Occipital lobe (tissue), 2 donors: ENCODE results near the gene CKS2. TPM values are rescaled to one million over a fixed set of nuclear protein-coding genes. Genes with fewer than 3 reads are reported as not detected.
"Not testable (repeated sequence)": the region's sequence is repeated elsewhere in the genome, so short reads cannot be mapped to it uniquely, and the experiment has no call there.

Source experiments
- DNase-seq: peaks from one replicate; lab custom pipeline; 2025; lab: John Stamatoyannopoulos, UW
- total RNA-seq: library from RNA; depleted of rRNA; stranded (reverse); fragments of >200 nt; gene quantifications from one replicate; pipeline ENCODE4 v1.2.3, GENCODE V29; 2014

The CKS2 gene
- total RNA-seq, result 34.3 TPM

DNA sequence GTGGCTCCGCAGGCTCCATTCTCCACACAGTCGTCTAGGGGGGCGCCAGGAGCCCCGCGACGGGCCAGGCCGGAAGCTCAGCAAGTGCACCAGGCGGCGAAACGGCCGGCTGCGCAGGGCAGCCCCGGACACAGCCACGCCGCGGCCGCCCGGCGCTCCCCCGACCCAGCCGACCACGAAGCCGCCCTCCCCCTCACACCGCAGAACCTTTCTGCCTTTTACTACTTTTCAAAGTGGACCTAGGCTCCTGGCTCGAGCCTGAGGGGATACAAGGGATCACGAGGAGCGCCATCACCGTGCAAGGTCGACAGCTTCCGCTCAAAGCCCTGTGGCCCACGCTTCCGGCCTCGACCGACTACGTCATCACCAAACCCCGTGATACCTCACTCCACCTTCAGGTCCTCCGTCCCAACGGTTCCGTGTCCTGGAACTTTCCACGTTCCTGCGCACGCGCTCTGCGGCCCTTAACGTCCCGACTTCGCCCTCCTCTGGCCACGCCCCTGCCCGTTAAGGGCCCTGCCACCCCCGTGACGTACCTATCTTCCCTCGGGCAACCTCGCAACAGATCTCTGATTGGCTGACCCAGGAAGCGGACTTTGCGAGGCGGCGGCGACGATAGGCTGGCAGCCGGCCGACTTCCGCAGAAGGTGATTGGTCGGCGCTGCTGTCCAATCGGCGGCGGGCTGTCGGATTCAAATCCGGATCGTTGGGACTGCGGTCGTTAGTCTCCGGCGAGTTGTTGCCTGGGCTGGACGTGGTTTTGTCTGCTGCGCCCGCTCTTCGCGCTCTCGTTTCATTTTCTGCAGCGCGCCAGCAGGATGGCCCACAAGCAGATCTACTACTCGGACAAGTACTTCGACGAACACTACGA, at the start of gene CKS2:
Gene CKS2 (plus strand): TSS at position 721 of the 871 bp plus-strand sequence. CDS start 98 bp downstream, at position 819.
- DNase-seq, result peak; percentile 98

DNA sequence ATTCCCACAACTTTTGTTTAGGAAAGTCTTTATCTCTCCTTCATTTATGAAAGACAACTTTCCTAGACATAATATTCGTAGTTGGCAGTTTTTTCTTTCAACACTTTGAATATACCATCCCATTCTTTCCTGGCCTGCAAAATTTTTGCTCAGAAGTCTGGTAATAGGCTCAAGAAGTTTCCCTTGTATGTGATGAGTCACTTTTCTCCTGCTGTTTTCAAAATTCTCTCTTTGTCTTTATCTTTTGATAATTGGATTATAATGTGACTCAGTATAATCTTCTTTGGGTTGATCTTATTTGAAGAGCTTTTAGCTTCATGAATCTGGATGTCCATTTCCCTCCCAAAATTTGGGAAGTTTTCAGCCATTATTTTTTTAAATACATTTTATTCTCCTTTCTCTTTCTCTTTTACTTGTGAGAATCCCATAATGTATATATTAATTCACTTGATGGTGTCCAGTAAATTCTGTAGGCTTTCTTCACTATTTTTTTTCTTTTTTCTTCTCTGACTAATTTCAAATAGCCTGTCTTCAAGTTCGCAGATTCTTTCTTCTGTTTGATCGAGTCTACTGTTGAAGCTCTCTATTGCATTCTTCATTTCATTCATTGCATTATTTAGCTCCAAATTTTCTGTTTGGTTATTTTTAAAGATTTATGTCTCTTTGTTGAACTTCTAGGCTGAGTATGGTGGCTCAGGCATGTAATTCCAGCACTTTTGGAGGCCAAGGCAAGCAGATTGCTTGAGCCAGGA, 37.3 kb upstream of the CKS2 start:
- no peak for DNase-seq

DNA sequence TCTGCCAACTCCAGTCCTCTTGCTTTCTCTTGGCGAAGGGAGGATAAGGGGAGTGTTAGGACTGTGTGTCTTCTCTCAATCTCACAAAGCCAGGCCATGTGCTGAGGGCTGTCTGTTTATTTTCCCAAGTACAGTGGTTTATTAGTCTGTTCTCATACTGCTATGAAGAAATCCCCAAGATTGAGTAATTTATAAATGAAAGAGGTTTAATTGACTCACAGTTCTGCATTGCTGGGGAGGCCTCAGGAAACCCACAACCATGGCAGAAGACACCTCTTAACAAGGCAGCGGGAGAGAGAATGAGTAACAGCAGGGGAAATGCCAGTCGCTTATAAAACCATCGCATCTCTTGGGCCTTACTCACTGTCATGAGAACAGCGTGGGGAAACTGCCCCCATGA, 36.2 kb upstream of the CKS2 start:
- DNase-seq, result no peak

GRCh38 chr9:89276040-89276439, 35.0 kb upstream of the CKS2 start:
- DNase-seq, result not testable (repeated sequence)

DNA sequence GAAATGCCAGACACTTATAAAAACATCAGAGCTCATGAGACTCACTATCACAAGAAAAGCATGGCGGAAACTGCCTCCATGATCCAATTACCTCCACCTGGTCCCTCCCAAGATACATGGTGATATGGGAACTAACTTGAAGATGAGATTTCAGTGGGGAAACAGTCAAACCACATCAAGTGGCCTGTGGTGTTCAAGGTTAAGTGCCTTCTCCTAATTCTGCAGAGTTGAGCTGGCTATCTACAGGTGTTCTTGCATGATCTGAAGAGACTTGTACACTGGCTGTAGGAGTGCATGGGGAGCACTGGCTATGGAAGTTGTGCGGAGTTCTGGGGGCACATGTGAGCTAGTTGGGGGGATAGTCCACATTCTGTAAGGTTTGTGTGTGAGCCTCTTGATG, 34.0 kb upstream of the CKS2 start:
- DNase-seq, result no peak

DNA sequence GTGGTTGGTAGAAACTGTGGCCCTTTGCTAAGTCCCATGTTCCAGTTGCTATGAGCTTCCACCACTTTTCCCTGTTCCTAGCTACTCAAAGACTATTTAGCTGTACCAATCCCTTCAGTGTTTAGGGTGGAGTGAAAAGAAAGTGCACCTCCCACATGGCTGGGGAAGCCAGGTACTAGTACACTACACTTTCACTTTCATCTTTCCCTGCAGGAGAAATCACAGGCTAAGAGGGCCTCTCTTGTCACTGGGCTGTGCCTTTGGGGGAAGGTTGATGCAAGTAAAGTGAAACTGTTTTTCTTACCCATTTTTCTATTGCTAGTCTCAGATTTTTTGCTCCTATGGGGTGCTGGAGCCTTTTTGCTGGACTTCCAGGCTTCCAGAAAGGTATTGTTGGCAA, 33.5 kb upstream of the CKS2 start:
- DNase-seq, result no peak

DNA sequence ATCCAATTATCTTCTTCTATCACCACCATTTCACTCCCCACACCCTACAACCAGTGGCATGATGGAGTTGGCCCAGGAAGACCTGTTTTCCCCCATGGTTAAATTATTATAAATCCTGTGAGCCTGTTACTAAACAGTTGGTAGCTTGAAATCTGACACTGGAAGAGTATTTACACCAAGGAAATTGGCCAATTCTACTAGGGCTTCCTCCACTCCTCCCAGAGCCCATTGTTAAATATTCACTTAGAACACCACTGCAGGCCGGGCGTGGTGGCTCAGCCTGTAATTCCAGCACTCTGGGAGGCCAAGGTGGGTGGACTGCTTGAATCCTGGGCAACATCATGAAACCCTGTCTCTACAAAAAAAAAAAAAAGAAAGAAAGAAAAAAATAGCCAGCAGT, 32.4 kb upstream of the CKS2 start:
- no peak for DNase-seq

DNA sequence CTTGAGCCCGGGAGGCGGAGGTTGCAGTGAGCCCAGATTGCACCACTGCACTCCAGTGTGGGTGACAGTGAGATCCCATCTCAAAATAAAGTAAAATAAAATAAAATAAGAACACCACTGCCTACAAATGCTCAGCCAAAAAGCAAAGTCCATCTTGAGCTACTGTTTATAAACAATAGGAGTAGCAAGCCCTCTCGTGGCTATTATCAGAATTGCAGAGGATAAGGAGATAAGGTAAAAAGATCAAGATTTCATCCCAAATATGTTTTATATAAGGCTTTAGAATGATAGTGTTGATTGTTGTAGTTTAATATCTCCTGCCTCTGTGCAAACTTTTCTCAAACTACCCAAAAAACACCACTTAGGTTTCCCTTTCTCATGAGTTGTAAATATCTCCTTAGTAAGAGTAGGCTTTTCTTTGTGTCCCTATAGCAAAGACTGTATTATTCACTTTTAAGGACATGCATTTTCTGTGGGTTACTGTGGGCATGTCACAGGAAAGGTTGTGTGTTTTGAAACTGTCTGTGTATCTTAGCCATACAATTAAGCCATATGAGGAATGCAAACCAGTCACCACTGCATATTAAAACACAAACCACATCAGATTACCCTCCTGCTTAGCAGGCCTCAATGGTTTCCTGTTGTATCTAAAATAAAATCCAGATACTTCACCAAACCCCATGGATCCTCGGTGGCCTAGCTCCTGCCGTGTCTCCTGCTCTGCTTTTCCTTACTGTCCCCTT, 31.8 kb upstream of the CKS2 start:
- DNase-seq, result no peak

DNA sequence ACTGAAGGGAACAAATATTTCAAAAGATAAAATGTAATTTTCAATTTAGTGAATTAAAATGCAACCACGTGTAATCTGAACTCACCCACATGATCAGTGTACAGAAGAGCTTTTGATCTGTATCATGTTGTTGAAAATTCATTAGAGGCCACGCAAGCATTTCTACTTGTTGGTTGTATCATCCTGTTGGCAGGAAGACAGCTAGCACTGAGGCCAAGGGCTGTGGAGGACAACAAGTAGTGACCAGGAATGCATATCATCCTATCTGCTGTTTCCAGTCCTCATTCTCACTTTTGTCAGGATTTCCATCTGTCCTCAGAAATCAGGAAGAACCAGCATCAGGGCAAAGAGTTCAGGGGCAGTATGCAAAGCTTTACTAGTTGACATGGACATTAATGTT, 29.9 kb upstream of the CKS2 start:
- DNase-seq, result no peak

DNA sequence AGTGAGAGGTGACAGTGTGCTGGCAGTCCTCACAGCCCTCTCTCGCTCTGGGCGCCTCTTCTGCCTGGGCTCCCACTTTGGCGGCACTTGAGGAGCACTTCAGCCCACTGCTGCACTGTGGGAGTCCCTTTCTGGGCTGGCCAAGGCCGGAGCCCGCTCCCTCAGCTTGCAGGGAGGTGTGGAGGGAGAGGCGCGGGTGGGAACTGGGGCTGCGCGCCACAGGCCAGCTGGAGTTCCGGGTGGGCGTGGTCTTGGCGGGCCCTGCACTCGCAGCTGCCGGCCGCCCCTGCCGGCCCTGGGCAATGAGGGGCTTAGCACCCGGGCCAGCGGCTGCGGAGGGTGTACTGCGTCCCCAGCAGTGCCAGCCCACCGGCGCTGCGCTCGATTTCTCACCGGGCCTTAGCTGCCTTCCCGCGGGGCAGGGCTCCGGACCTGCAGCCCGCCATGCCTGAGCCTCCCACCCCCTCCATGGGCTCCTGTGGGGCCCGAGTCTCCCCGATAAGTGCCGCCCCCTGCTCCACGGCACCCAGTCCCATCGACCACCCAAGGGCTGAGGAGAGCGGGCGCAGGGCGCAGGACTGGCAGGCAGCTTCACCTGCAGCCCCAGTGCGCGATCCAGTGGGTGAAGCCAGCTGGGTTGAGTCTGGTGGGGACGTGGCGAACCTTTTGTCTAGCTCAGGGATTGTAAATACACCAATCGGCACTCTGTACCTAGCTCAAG, 28.6 kb upstream of the CKS2 start:
- DNase-seq, result not testable (repeated sequence)

DNA sequence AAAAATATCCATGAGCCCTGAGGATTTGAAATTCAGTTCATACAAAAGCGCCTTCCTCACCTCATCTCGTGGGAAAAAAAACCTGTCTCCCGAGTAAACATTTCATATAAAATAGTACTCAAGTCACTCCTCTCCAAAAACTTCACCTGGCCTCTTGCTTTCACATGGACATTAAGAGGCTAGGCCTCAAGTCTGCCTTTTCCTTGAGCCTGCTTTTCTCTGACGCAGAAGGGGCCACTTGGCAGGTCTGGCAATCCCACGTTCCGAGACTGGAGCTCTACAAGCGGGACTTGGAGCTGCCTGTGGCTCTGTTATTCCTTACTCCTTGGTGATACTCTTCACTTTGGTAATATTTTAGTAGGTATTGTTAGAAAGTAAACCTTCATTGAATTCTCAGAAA, 26.9 kb upstream of the CKS2 start:
- no peak for DNase-seq

DNA sequence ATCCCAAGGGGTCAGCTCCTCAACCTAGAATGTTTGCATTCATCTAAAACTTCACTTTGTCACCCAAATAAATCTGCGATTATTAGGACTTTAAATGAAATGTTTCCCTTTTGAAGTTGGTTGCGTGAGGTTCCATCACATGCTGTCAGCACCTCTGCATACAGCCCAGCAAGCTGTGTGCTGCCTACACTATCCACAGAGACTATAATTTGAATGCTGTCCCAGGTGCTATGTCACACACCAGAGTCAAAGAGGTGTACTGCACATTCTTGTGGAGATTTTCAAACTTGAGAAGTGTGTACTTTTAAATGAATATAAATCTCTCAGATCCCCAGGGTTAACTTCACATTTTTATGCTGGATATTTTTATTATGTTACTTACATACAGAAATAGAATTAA, 19.3 kb upstream of the CKS2 start:
- no peak for DNase-seq

GRCh38 chr9:89293014-89293413, 18.0 kb upstream of the CKS2 start:
- no peak for DNase-seq

DNA sequence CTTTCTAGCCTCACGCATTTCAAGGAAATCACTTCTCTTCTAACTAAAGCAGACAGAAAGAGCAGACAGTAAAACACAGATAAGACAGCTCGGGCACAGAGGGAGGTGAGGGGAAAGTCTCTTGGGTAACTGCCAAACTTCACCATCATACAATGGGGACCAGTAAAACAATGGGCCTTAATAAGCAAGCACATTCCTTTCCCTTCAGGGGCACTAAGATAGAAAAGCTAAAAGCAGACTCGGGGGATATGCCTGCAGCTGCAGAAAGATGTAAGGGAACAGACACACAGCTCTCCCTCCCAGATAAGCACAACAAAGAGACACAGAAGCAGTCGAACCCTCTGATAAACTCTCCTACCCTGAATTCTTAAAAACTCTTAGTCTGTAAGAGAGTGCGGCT, 15.6 kb upstream of the CKS2 start:
- no peak for DNase-seq

- DNase-seq, result not testable (repeated sequence)
Observed at GRCh38 chr9:89301996-89302395, 9.0 kb upstream of the CKS2 start.

GRCh38 chr9:89304020-89304833, 6.8 kb upstream of the CKS2 start:
- DNase-seq, result no peak

DNA sequence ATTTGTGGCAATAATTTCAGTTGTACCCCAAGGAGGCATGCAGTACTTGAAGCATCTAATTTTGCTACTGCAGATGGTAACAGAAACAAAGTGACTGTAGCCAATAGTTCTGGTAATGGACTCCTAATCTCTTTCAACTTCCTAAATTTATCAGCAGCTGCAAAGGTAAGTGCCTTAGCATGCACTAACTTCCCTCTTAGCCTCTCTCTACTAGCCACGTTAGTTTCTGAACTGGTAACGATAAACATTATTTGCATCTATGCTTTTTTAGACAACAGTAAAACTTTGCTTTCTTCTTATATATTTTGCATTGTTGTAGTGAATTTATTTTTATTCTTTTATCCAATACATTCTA, 6.2 kb upstream of the CKS2 start:
- no peak for DNase-seq

DNA sequence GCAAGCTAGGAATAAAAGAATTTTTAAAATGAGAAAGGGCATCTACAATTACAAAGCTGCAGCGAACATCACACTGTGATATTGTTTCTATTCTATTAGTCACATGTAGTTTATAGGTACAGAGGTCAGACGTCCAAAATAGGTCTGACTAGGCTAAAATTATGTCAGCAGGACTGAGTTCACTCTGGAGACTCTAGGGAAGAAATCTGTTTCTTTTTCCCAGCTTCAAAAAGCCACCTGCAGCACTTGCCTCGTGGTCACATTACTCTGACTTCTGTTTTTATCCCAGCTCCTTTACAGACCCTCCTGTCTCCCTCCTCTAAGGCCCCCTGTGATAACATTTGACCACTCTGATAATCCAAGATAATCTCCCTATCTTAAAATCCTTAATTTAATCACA, 5.1 kb upstream of the CKS2 start:
- no peak for DNase-seq

DNA sequence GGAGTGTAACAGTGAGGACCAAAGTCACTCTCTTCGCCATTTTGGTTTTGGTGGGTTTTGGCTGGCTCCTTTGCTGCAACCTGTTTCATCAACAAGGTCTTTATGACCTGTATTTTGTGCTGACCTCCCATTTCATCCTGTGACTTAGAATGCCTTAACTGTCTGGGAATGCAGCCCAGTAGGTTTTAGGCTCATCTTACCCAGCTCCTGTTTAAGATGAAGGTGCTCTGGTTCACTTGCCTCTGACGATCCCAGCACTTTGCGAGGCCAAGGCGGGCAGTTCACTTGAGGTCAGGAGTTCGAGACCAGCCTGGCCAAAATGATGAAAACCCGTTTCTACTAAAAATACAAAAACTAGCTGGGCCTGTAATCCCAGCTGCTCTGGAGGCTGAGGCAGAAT, 1.8 kb upstream of the CKS2 start:
- no peak for DNase-seq

DNA sequence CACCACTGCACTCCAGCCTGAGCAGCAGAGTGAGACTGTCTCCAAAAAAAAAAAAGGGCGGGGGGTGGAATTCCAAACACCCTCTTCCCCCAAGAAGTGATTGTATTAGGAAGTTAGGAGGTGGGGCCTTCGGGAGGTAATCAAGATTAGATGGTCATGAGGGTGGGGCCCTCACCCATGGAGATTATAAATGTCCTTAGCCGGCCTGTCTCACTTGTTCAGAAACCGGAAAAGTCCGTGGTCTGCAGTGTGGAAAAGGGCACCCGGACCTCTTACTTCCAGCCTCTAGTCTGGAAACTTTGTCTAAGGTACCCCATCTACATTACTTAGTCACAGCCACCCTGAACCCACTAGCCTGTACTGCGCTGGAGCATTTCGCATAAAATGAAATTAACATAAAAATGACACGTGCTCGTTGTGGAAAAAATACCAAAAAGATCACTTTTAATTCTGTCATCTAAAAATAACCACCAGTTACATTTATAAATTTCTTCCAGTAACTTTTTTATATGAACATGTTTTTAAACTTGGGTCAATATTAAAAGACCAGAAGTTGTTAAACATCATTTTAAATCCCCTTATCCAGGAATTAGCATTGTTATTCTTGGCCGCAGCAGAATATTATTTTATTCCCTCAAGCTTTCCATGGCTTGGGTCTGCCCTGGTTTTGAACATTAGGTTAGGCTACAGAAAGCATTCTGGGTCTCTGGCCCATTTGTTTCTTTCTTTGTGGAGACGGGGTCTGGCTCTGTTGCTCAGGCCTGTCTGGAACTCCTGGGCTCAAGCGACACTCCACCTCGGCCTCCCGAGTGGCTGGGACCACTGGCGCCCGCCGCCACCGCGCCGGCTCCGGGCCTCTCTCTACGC, 1.2 kb upstream of the CKS2 start:
- no peak for DNase-seq
